HEK293 (cell line): ENCODE data around the gene ZFPM1.

Experiments
- CTCF ChIA-PET: fragments of 350-600 bp; formaldehyde crosslinking; extraction: SDS; loops from one replicate; lab custom pipeline; 2021; ENCODE audit warnings: antibody characterized with exemption; lab: Yijun Ruan, JAX
- POLR2A ChIA-PET: fragments of 300-600 bp; formaldehyde crosslinking; extraction: SDS; loops from one replicate; lab custom pipeline; 2020; ENCODE audit warnings: antibody characterized with exemption, inconsistent platforms; lab: Yijun Ruan, JAX
- H3K27ac ChIP-seq: fragments of 200-500 bp; sonication (Bioruptor generic); 2 replicates; pipeline ENCODE4 v1.5.1; 2014; ENCODE audit warnings: low read depth, low read length, control low read depth, inconsistent platforms; ENCODE audit errors: extremely low read depth
- H3K36me3 ChIP-seq, 2 experiments: fragments of 200-500 bp in 1 of 2; sonication (Bioruptor generic) in 1 of 2; 1 replicate in 1 of 2; 2 replicates in 1 of 2; pipeline ENCODE4 v1.5.1; 2014 to 2017; ENCODE audit warnings: inconsistent platforms in 2 of 2, low read length in 2 of 2; ENCODE audit not compliant: control insufficient read depth in 2 of 2, insufficient read depth in 1 of 2
- H3K4me1 ChIP-seq: fragments of 200-500 bp; sonication (Bioruptor generic); 2 replicates; pipeline ENCODE4 v1.5.1; 2014; ENCODE audit warnings: mild to moderate bottlenecking, low read length, inconsistent platforms; ENCODE audit not compliant: control insufficient read depth, insufficient read depth
- H3K4me3 ChIP-seq: 2 replicates; pipeline ENCODE4 v1.5.1; 2011; ENCODE audit warnings: low read depth, mild to moderate bottlenecking, control low read depth, low read length, moderate library complexity
- H3K9me3 ChIP-seq: fragments of 200-500 bp; sonication (Bioruptor generic); 2 replicates; pipeline ENCODE4 v1.5.1; 2014; ENCODE audit warnings: low read depth, low read length, inconsistent platforms; ENCODE audit not compliant: control insufficient read depth, insufficient read depth
- GFI1B ChIP-seq: fragments of 450-650 bp; formaldehyde crosslinking; IDR thresholded peaks from 2 replicates; pipeline ENCODE4 v1.5.1; 2016; ENCODE audit warnings: missing biosample characterization, missing genetic modification characterization
- GLIS1 ChIP-seq: fragments of 450-650 bp; formaldehyde crosslinking; IDR thresholded peaks from 2 replicates; pipeline ENCODE4 v1.5.1; 2016; ENCODE audit warnings: missing biosample characterization, missing genetic modification characterization
- IKZF3 ChIP-seq: fragments of 450-650 bp; IDR thresholded peaks from 2 replicates; pipeline ENCODE4 v1.5.0; 2018; ENCODE audit warnings: missing biosample characterization, mild to moderate bottlenecking, missing genetic modification characterization, moderate library complexity
- REST ChIP-seq: fragments of 450-650 bp; formaldehyde crosslinking; IDR thresholded peaks from 2 replicates; pipeline ENCODE4 v1.5.1; 2016; ENCODE audit warnings: missing biosample characterization, missing genetic modification characterization
- SP2 ChIP-seq: fragments of 450-650 bp; formaldehyde crosslinking; IDR thresholded peaks from 2 replicates; pipeline ENCODE4 v1.5.1; 2016; ENCODE audit warnings: missing biosample characterization, missing genetic modification characterization
- TCF7L2 ChIP-seq: IDR thresholded peaks from 2 replicates; pipeline ENCODE4 v1.6.1; 2011; ENCODE audit warnings: low read depth, mild to moderate bottlenecking, inconsistent platforms, low read length, moderate library complexity, borderline replicate concordance
- WT1 ChIP-seq: fragments of 450-650 bp; formaldehyde crosslinking; IDR thresholded peaks from 2 replicates; pipeline ENCODE4 v1.5.1; 2016; ENCODE audit warnings: missing biosample characterization, missing genetic modification characterization
- ZBTB48 ChIP-seq: fragments of 450-650 bp; formaldehyde crosslinking; IDR thresholded peaks from 2 replicates; pipeline ENCODE4 v1.5.1; 2016; ENCODE audit warnings: missing biosample characterization, missing genetic modification characterization
- ZFP37 ChIP-seq: fragments of 450-650 bp; formaldehyde crosslinking; IDR thresholded peaks from 2 replicates; pipeline ENCODE4 v1.5.1; 2016; ENCODE audit warnings: missing biosample characterization, missing genetic modification characterization
- ZNF10 ChIP-seq: fragments of 450-650 bp; formaldehyde crosslinking; IDR thresholded peaks from 2 replicates; pipeline ENCODE4 v1.5.1; 2017; ENCODE audit warnings: missing biosample characterization, missing genetic modification characterization
- ZNF138 ChIP-seq: fragments of 450-650 bp; formaldehyde crosslinking; IDR thresholded peaks from 2 replicates; pipeline ENCODE4 v1.5.1; 2016; ENCODE audit warnings: missing biosample characterization, missing genetic modification characterization, borderline replicate concordance
- ZNF239 ChIP-seq: fragments of 450-650 bp; formaldehyde crosslinking; IDR thresholded peaks from 2 replicates; pipeline ENCODE4 v1.5.1; 2016; ENCODE audit warnings: missing biosample characterization, missing genetic modification characterization
- ZNF266 ChIP-seq: fragments of 450-650 bp; formaldehyde crosslinking; IDR thresholded peaks from 2 replicates; pipeline ENCODE4 v1.5.1; 2016; ENCODE audit warnings: missing biosample characterization, missing genetic modification characterization, low read depth
- ZNF350 ChIP-seq: fragments of 450-650 bp; formaldehyde crosslinking; IDR thresholded peaks from 2 replicates; pipeline ENCODE4 v1.5.0; 2017; ENCODE audit warnings: missing biosample characterization, mild to moderate bottlenecking, missing genetic modification characterization
- ZNF555 ChIP-seq: fragments of 450-650 bp; formaldehyde crosslinking; conservative IDR thresholded peaks from 2 replicates; pipeline ENCODE4 v1.5.1; 2017; ENCODE audit warnings: missing biosample characterization, mild to moderate bottlenecking, missing genetic modification characterization, inconsistent platforms
- ZNF560 ChIP-seq: fragments of 450-650 bp; formaldehyde crosslinking; IDR thresholded peaks from 2 replicates; pipeline ENCODE4 v1.5.1; 2017; ENCODE audit warnings: missing biosample characterization, missing genetic modification characterization, borderline replicate concordance
- ZNF621 ChIP-seq: fragments of 450-650 bp; formaldehyde crosslinking; IDR thresholded peaks from 2 replicates; pipeline ENCODE4 v1.5.1; 2017; ENCODE audit warnings: missing biosample characterization, missing genetic modification characterization
- ZNF624 ChIP-seq: fragments of 450-650 bp; formaldehyde crosslinking; IDR thresholded peaks from 2 replicates; pipeline ENCODE4 v1.5.1; 2017; ENCODE audit warnings: missing biosample characterization, missing genetic modification characterization
- ZNF660 ChIP-seq: fragments of 450-650 bp; IDR thresholded peaks from 2 replicates; pipeline ENCODE4 v1.5.1; 2018; ENCODE audit warnings: missing biosample characterization, mild to moderate bottlenecking, missing genetic modification characterization
- ZNF692 ChIP-seq: fragments of 450-650 bp; formaldehyde crosslinking; IDR thresholded peaks from 2 replicates; pipeline ENCODE4 v1.5.1; 2016; ENCODE audit warnings: missing biosample characterization, missing genetic modification characterization
- ZSCAN30 ChIP-seq: fragments of 450-650 bp; IDR thresholded peaks from 2 replicates; pipeline ENCODE4 v1.5.1; 2018; ENCODE audit warnings: missing biosample characterization, mild to moderate bottlenecking, missing genetic modification characterization, moderate library complexity
- ZXDB ChIP-seq: fragments of 450-650 bp; formaldehyde crosslinking; IDR thresholded peaks from 2 replicates; pipeline ENCODE4 v1.5.1; 2016; ENCODE audit warnings: missing biosample characterization, missing genetic modification characterization
- TF ChIP-seq, protein P1 (sequence below): fragments of 450-650 bp; formaldehyde crosslinking; IDR thresholded peaks from 2 replicates; pipeline ENCODE4 v1.5.1; 2016; ENCODE audit warnings: missing biosample characterization, missing genetic modification characterization

ZFPM1 gene

DNA sequence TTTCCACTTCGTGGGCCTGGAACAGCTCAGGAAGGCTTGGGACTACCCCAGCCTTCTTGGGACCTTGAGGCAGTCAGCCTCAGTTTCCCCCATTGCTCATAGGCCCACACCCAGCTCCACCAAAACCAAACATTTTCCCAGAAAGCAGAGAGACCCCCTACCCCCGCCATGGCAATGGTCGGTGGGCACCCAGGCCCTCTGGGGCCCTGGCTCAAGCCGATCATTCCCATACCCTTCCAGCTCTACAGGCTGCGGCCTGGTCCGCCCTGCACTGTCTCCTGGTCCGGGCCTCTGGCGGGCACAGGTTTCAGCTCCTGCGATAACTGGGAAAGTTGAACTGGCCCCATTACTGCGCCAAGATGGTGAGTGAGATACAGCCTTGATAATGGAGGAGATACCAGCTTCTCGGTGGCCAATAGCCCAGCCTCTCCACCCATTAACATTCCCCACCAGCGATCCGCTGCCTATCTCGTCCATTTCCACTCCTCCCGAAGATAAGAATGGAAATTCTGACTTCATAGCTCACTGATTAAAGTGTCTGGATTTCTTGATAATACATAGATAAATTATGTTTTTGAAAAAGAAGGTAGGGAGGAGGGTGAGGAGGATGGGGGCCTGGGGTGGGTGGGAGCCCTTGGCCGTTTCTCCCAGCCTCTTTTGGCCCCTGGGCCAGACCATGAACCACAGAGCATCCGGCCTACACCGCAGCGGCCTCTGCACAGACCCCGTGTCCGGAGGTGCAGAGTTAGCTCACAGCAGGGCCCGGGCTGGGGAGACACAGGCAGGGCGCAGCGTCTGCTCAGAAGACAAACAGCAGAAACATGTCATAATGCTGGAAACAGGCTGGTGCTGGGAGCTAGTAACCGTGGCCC lies 11.6 kb downstream of the ZFPM1 start:
- no peaks in the 10 kb centered on the region for H3K4me1 ChIP-seq
- H3K36me3 ChIP-seq = no peaks in the 10 kb centered on the region
- ChIA-PET CTCF (interaction anchor here (0.8 kb wide), 1 partner anchor 29 kb away, joined by 5 read pairs; no protein-coding TSS in a partner anchor), POLR2A (no interaction called here)
- H3K4me3 ChIP-seq = no peak overlapping the region
- TF ChIP-seq ZFP37 (tag by site-specific recombination) = no peak
- TF ChIP-seq ZNF624 (tag by site-specific recombination) = no peak
- TF ChIP-seq ZSCAN30 (tag by site-specific recombination) = no peak
- TF ChIP-seq ZNF10 (tag by site-specific recombination) = no peak
- TF ChIP-seq ZBTB48 = no peak
- TF ChIP-seq ZNF350 (tag by site-specific recombination) = no peak
- no peak for TF ChIP-seq TCF7L2
- no peak for TF ChIP-seq REST (tag by site-specific recombination)
- no peak for TF ChIP-seq ZNF266
- TF ChIP-seq GFI1B = no peak
- TF ChIP-seq ZNF239 (tag by site-specific recombination) = no peak
- no peak for TF ChIP-seq ZNF621 (tag by site-specific recombination)
- no peak for TF ChIP-seq ZXDB (tag by site-specific recombination)
- TF ChIP-seq IKZF3 (tag by site-specific recombination) = no peak
- TF ChIP-seq WT1 (tag by site-specific recombination) = no peak
- TF ChIP-seq ZNF138 (tag by site-specific recombination) = no peak
- TF ChIP-seq ZNF660 (tag by site-specific recombination) = no peak
- no peak for TF ChIP-seq GLIS1 (tag by site-specific recombination)
- no peak for TF ChIP-seq SP2 (tag by site-specific recombination)
- TF ChIP-seq ZNF555 (tag by site-specific recombination) = no peak
- no peak overlapping the region for H3K27ac ChIP-seq
- H3K9me3 ChIP-seq = no peaks in the 10 kb centered on the region

- Histone ChIP-seq H3K4me3 (no peak overlapping the region), H3K9me3 (no peaks in the 10 kb centered on the region), H3K36me3 (no peaks in the 10 kb centered on the region), H3K27ac (no peak overlapping the region), H3K4me1 (no peaks in the 10 kb centered on the region)
- ChIA-PET POLR2A (no interaction called here), CTCF (interaction anchor here (0.7 kb wide), 1 partner anchor 11 kb away, joined by 3 read pairs; no protein-coding TSS in a partner anchor)
- no peak for TF ChIP-seq ZNF692
- no peak for TF ChIP-seq REST (tag by site-specific recombination)
- TF ChIP-seq ZNF560 (tag by site-specific recombination) = no peak
- TF ChIP-seq, protein P1, sequence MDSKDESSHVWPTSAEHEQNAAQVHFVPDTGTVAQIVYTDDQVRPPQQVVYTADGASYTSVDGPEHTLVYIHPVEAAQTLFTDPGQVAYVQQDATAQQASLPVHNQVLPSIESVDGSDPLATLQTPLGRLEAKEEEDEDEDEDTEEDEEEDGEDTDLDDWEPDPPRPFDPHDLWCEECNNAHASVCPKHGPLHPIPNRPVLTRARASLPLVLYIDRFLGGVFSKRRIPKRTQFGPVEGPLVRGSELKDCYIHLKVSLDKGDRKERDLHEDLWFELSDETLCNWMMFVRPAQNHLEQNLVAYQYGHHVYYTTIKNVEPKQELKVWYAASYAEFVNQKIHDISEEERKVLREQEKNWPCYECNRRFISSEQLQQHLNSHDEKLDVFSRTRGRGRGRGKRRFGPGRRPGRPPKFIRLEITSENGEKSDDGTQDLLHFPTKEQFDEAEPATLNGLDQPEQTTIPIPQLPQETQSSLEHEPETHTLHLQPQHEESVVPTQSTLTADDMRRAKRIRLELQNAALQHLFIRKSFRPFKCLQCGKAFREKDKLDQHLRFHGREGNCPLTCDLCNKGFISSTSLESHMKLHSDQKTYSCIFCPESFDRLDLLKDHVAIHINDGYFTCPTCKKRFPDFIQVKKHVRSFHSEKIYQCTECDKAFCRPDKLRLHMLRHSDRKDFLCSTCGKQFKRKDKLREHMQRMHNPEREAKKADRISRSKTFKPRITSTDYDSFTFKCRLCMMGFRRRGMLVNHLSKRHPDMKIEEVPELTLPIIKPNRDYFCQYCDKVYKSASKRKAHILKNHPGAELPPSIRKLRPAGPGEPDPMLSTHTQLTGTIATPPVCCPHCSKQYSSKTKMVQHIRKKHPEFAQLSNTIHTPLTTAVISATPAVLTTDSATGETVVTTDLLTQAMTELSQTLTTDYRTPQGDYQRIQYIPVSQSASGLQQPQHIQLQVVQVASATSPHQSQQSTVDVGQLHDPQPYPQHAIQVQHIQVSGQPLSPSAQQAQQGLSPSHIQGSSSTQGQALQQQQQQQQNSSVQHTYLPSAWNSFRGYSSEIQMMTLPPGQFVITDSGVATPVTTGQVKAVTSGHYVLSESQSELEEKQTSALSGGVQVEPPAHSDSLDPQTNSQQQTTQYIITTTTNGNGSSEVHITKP (tag by site-specific recombination) = no peak
Observed at GRCh38 chr16:88465387-88465983, 12.4 kb downstream of the ZFPM1 start.
